Measurements from ENCODE around the gene AS3MT.

DNA sequence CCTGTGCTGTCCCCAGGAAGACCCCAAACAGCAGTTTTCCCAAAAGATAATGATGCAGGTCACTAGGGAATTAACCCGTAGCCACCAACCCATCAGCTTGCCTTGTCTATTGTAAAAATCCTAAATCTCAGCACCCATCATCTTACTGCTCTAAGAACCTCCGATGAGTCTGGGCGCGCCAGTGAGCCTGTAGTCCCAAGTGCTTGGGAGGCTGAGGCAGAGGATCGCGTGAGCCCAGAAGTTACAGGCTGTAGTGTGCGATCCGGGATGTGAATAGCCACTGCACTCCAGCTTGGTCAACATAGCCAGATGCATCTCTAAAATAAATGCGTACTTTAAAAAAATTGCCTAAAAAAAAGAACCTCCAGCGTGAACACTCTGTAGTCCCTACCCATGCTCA lies 951 bp downstream of the AS3MT start:
- TF ChIP-seq CTCF (IDR thresholded peaks at IDR 0.05; ENCODE audit: insufficient read depth, low read length, poor library complexity, severe bottlenecking), result no peak
- no peak for TF ChIP-seq EZH2phosphoT487 (conservative IDR thresholded peaks at IDR 0.05; ENCODE audit: low read length)

All from SU-DHL-6 (cell line).